Stimulated activated CD4-positive, alpha-beta T cell treated with anti-CD3 and anti-CD28 coated beads, Interleukin-15, amount 100 ng/mL, for 24 hours (primary cell): ENCODE data around the gene ABL1.

Experiments
- DNase-seq: peaks from one replicate; pipeline ENCODE4 v3.0.0-alpha.2; 2020

Gene ABL1

DNA sequence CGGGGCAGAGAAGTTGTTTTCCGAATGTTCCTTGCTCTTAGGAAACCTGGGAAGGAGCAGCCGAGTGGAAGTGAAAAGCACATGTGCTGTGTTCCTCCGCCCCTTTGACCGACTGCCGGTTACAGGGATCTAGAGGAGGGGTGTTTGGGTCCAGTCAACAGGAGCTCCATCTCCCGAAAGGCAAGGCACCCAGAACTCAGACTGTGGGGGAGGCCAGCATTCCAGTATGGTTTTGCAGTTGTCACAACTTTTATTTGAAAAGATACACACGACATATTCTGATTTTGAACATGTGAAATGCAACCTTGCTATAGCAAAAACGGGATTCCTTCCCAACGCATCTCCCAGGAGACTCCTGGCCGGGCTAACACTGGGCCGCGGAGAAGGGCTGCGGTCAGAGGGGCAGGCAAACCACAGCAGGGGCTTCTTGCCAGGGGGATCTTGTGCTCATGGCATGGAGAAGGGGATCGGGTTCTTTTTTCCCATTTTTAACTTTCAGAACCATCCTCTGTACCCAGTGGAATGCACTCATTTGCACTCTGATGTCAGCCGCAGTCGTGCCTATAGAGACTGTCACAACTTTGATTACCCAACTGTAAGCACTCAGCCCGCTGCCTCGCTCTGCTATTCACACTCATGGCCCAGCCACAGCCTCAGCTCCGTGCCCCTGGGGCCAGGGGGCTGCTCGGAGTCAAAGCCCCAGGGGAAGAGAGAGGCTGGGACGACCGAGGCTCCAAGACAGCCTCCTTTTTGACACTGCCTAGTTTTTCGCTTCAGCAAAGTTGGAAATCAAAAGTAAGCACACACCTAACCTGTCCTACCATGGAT lies 57.6 kb downstream of the ABL1 start:
- DNase-seq = no peak

DNA sequence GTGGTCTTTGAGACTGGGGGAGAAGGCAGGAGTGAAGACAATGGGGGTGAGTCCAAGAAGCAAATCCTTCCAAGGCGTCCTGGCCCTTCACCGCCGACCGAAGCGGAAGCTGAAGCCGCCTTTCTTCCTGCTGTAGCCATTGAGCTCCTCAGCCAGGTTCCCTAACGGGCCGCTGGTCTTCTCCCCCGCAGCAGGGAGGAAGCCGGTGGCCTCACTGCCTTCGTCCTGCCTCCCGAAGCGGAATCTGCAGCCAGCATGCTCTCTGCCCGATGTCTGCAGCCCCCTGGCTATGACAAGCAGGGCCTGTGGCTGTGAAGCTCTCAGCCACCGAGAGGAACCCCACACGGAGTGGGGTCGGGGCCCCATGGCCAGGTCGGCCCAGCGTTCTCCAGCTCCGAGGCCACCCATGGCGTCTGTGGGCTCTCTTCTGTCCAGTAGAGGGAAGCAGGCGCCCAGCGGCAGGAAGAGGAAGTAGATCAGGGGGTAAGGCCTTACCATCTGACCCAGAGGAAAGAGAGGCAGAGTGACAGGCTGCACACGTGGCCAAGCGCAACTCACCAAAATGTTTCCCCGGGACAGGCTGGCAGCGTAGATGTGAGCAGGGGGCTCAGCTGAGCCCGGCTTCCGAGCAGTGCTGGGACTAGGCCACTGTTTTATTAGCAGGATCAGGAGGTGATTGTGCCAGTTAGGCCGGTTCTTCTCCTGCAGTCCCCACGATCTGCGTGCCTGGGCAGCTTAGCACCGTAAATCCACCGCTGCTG lies 58.5 kb downstream of the ABL1 start:
- no peak for DNase-seq

DNA sequence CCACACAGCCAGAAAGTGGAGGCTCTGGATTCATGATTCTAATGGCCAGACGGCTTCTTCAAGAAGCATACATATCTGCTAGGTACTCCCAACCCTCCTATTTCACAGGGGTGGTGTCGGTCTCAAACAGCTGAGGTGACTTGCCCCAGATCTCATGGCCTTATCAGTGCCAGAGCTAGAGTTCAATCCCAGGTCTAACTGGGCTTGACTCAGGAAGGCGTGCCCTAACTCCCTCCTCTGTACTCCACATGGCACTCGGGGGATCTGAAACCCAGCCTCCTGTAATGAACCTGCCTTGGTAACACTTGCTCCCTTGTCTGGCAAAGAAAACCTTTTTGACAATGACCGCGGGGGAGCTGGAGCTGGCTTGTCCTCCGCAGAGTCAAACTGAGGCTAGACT lies 59.5 kb downstream of the ABL1 start:
- no peak for DNase-seq

DNA sequence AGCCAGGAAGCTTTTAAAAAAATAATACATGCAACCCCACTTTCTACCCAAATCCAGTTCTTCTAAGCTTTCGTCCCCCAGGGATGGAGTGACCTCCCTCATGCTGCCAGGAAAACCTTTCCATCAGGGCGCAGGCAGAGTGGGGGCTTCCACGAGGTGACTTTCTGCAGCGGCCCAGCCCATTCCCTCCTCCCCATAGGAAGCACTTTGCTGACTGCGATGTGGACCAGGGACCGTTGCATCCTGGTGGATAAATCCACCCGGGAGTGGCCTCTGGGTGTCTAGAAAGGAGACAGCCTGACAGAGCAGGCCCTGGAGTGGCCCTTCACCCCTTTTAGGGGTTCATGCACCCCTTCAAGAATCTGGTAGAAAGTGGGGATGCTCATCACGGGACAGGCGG lies 60.0 kb downstream of the ABL1 start:
- no peak for DNase-seq

DNA sequence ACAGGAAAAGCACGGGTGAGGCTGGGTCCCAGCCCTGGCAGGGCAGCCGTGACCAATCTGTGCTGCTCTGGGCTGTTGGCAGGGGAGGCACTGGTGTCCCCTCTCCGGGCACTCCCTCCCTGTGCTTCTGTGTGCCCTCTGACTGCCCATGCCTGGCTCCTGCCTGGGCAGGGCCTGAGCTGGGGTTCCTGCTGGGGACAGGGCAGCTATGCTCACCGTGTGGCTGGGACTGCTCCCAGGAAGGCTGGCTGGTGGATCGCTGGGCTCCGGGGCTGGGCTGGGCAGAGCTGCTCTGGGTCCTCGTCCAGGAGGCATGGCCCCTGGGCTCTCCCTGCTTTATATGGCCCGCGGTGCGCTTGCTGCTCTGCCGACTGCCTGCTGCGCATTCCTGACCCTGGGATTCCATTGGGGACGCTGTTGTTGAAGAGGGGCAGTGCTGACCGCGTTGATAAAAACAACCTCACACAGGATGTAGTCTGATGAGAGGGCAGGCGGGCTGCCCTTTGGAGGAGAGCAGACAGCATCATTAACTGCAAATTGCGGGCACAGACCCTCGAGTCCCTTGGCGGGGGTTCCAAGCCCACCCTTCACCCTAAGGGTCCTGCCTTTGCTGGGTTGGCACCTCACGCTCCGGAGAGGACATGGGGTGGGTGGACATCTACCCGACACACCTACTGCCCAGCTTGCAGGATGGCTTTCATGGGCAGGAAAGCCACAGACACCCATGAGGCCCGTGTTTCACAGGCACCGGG lies 60.6 kb downstream of the ABL1 start:
- DNase-seq = no peak

DNA sequence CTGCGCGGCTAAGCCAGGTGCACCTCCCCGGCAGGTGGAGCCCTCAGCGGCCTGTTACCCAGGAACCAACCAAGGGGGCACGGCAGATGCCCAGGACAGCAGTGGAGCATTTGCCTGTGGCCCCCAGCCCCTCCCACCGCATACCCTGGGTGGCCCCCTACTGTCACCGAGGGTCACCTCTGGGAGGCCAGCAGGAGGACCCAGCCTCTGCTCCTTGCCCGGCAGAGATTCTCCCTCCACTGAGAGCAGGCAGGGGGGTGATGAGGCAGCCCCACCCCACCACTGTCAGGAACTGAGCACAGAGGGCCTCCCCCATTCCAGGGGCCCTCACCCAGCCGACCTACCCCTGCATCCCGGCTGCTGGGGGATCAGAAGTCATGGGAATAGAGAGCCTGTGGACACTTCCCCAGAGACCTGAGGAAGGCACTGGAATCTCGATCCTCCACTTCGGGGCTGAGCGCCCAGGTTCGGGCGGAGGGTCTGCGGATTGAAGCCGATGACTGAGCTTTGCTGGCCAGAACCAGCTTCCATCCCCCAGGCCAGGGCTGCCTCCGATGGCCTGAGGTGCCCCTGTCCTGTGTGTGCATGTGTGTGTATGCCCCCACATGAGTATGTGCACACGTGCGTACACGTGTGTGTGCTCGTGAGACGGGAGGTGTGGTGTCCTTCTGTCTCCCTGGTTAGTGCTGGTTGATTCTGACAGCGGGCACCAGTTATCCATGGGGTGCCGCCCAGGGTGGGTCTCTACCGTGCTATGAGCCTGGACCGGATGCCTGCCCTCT lies 61.4 kb downstream of the ABL1 start, which contains the start of gene QRFP:
Gene QRFP, minus strand, starts transcription at position 580 of the 782 bp plus-strand sequence. CDS start 2,974 bp downstream, outside the sequence.
- no peak for DNase-seq

DNA sequence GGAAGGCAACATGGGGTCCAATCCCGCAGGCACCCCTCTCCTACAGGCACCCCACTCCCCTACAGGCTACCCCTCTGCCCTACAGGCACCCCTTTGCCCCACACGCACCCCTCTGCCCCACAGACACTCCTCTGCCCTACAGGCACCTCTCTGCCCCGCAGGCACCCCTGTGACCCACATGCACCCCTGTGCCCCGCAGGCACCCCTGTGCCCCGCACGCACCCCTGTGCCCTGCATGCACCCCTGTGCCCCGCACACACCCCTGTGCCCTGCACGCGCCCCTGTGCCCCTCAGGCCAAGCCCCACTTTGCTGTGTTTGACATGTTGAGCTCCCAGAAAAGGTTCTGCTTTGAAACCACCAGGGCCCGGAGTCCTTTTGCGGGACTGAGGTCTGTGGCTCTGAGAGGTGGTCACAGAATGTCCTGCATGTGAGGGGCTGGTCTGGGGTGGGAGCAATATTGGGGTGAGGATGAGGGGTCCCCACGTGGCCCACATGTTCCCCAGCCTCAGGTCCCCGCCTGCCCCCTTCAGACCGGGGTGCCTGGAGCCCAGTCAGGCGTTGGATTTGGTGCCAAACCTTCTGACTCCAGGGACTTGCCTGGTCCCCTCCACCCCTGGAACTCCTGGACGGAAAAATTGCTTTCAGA lies 62.2 kb downstream of the ABL1 start:
- no peak for DNase-seq

DNA sequence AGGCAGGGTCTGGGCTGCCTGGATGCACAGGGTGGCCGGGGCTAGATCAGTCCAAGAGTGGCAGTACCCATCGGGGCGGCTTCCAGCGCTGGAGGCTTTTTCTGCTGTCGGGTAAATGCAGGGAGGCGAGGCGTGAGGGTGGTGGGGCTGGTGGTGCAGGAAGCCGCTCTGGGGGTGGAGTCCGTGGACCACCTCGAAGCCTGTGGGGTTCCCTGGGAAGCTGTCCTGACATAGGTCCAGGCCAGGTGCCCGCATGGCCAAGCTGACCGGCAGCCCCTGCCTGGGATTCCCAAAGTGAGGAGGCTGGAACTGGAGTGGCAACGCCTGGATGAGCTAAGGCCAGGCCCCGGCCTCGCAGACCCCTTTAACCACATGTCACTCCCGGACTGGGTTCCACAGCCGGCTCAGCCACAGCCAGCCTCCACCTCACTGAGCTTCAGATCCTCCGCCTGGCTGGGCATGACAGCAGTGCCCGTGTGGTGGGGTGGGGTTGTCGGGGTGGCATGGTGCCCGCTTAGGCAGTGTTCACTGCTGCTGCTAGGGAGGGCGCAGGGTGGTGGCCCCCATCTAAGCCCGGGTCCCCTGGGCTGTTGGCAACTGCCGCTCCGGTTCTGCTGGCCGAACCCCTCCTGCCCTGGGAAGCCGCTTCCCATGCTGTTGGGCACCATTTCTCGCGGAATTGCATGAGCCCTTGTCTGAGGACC lies 62.9 kb downstream of the ABL1 start:
- DNase-seq = no peak

DNA sequence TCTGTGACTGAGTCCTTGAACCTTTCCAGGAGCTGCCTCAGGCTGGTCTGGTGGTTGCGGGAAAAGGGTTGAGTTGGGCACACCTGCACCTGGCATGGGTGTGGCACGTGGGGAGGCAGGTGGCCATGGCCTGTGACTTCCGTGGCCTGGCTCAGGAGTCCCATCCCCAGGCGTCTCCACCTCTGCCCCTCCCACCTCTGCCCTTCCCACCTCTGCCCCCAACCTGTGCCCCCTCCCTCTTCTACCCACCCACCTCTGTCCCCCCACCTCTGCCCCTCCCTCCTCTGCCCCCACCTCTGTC lies 63.4 kb downstream of the ABL1 start:
- DNase-seq = no peak

DNA sequence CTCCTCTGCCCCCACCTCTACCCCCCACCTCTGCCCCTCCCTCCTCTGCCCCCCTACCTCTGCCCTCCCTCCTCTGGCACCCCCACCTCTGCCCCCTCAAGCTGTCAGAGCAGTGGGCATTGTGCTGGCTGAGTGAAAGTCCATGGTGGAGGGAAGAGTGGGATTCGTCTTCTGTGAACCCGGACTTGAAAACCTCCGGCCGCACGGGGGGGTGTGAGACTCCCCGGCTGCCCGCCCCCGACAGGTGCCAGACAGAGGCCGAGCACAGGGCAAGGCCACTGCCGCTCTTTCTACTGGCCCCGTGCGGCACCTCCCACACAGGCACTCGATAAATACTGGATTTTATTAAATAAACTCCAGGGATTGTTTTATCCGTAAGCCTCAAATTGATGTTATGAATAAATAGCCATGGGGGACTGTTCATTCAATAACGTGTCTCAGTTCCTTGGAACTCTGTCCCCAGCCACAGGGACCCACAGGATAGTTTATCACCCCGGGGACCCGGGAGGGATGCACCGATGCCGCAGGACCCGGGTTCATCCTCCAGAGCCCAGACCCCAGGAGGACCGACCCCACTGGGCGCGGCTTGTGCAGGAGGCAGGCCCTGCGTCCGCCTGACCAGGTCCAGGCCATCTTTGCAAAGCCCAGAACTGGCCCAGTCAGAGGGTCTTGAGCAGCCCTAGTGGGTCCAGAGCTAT lies 64.1 kb downstream of the ABL1 start:
- no peak for DNase-seq

DNA sequence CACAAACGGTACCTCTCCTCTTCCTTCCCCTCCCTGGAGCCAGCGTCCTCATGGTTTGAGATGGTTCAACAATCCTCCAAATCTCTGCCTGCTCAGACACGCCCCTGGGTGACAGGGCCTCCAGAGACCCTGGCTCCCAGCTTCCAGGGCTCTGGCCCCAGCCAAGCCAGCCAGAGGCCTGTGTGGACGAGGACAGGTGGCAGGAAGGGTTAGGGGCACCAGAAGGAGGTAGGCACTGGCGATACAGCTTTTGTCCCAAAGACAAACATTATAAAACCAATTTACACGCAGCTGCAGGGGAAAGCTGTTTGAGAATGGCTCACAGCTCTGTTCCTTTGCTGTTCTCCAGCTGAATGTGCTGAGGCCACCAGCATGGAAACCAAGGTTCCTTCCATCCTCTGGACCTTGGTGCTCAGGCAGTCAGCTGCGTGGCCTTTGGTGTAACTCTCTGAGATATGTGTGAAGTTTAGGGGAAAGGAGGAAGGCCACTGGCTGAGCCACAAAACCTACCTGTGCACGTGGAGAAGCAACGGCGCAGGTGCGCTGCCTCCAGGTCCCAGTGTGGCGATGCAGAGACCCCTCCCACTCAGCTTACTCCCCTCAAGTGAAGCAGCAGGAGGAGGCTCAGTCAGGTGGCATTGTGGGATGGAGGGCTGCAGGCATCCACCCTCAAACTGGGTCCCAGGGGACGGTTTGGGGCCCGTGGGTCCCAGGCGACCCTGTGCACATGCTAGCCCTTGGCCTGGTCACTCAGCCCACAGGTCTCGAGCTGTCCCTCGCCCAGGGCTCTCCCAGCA lies 65.8 kb downstream of the ABL1 start:
- DNase-seq = no peak

DNA sequence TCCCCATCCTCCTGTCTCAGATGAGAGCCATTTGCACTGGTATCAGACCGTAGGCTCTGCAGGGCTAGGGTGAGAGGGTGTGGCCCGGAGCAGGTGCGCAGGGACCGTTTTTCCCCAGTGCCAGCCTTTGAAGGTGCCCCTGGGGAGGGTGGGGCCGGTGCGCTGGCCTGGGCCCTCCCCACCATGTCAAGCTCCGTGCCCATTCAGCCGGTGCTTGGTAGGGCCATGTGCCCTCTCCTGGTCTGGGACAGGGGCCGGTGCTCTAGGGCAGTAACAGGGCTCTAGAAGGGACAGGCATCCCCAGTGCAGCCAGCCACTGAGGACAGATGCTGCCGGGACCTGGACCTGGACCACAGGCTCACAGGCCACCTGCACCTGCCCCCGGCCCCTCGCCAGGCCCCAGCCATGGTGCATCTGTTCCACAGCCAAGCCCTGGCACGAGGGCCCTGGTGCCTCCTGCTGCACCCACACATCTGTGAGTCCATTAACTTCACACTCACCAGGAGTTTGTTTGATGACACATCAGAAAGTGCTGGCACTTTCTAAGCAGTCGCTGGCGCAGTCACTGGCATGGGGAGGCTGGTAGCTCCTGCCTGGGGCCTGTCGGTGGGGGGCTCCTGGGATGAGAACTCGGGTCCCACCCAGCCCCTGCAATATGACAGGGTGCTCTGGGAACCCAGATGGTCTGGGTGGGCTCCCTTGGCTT lies 66.6 kb downstream of the ABL1 start:
- no peak for DNase-seq

DNA sequence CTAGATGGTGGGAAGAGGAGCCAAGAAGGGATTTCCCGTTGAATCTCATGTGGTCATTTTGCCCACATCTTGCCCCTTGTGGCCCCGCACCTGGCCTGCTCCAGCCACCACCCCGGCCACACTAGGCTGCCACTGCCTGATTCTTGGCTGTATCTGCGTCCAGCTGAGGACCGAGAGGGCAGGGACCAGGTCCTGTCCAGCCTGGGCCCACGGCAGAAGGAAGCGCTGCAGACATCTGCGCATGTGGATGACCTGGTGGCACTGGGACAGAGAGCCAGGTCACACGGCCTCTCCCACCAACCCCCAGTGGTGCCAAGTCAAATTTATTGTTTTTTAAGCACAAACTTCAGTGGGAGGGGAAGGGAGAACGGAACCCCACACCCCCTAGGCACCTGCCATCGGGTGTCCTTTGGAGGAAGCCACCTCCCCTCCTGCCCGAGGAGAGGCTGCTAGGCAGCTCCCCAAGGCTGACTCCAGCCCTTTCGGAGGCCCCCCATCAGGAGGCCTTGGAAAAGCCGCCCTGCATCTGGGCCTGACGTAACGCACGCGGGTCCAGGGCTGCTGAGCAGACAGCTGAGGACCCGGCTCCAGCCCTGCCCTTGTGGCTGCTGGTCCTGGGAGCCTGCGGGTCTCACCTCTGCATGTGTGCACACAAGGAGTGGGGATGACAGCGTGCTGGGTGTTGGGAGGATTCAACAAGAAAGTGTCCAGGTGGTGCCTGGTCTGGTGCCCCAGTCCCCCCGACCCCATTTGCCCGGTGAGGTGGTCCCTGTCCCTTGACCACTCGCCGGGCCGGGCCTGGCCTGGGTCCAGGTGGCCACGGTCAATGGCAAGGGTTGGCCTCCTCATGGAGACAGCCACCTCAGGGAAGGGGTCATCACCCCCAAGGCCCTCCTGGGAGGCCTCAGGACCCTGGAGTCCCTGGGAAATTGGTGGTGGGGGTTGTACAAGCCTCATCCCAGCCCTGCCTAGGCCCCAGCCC lies 67.4 kb downstream of the ABL1 start:
- DNase-seq = no peak

DNA sequence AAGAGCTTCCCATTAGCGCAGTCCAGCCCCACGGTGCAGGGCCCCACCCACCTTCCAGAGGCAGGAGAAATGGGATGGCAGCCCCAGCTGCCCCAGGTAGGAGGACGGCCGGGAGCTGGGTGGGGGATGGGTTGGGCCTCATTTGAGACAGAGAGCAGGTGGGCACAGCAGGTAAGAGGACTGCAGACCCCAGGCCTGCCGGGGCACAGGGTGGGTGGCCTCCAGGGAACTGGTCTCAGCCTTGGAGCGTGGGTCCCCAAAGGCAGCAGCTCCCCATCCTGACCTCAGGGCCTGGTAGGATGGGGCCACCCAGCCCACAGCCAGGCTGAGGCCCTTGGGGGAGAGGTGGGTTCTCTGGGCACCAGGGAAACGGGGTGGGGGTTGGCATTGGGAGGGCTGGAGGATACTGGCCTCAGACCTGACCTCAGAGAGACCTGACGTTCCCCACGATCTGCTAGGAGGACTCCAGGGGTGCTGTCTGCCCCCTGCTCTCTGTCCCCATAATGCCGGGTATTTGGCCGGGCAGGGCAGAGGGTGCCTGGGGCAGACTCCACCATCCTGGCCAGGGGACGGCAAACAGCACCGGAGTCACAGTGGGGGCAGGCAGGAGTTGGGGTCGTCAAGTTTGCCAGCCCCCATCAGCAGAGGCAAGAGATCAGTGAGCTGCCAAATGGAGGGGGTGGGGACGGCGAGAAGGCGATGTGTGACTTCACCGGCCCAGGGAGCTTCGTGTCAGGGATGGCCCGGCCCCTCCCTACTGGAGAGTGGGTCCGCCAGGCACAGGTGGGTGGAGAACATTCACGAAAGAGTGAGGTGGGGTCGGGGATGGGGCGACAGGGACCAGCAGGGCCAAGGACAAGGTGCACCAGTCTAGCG lies 68.4 kb downstream of the ABL1 start:
- no peak for DNase-seq

DNA sequence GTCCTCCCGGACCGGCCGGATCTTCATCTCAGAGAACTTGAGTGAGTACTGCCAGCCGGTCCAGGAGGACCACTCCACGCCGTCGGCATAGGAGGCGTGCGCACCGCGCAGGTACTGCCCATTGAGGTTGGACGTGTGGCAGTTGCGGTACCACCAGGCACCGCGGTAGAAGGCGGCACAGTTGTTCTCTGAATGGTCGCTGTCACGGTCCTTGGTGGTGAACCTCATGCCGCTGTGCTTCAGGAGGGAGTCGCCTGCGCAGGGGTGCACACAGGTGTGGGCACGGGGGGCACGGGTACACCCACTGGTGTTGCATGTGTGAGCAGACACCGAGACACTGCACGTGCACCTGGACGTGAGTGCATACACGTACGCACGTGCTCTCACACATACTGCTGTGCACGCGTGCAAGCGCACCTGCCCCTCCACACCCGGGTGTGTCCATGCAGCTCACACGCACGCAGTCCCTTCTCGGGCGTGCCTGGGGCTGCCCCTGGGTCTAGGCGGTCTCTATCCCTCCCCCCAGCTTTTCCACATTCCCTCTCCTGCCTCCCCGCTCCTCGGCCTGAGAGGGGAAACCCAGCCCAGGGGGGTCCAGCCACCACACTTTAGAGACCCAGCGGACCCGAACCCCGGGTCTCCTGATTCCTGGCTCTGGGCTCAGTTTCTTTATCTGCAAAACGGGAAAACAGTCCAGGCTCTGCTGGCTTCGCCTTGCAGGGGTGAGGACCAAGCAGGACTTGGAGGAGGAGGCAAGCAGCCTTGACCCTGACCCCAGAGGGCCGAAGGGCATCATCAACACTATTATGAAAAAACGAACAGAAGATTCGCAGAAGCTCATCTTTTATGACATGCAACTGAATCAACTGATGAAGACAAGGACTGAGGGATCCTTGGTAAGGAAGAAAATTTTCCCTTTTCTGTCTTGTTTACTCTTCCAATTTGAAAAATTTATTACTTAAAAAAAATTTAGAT lies 69.3 kb downstream of the ABL1 start:
- DNase-seq = no peak
